PFSK-1 (cell line): ENCODE results near the gene TMEM243.
A peak's percentile ranks its signal among the peaks of the same experiment; 100 is the strongest.

Experiments
- FOXP2 ChIP-seq: optimal IDR thresholded peaks from 2 replicates; pipeline ENCODE3; 2011; ENCODE audit warnings: borderline replicate concordance, control low read depth, inconsistent platforms; ENCODE audit not compliant: insufficient read depth; ENCODE audit errors: extremely low read length, extremely low read depth
- POLR2AphosphoS5 ChIP-seq: IDR thresholded peaks from 2 replicates; pipeline ENCODE4 v1.6.1; 2012; ENCODE audit warnings: low read depth, mild to moderate bottlenecking, control low read depth, low read length, moderate library complexity
- SIN3A ChIP-seq: IDR thresholded peaks from 2 replicates; pipeline ENCODE4 v1.6.1; 2012; ENCODE audit warnings: mild to moderate bottlenecking, low read length, moderate library complexity, borderline replicate concordance; ENCODE audit not compliant: insufficient read depth
- TAF1 ChIP-seq: IDR thresholded peaks from 2 replicates; pipeline ENCODE4 v1.6.1; 2012; ENCODE audit warnings: low read length, control low read depth, borderline replicate concordance; ENCODE audit not compliant: insufficient read depth
- TF ChIP-seq, protein P1 (sequence below), 2 experiments: IDR thresholded peaks; 2 replicates each; pipeline versions ENCODE4 v1.6.1 to v1.8.0; 2011 to 2012; ENCODE audit warnings: low read depth in 2 of 2, low read length in 2 of 2, control low read depth in 1 of 2, inconsistent platforms in 1 of 2, mild to moderate bottlenecking in 1 of 2, moderate library complexity in 1 of 2; ENCODE audit not compliant: insufficient read depth in 1 of 2

The TMEM243 gene

DNA sequence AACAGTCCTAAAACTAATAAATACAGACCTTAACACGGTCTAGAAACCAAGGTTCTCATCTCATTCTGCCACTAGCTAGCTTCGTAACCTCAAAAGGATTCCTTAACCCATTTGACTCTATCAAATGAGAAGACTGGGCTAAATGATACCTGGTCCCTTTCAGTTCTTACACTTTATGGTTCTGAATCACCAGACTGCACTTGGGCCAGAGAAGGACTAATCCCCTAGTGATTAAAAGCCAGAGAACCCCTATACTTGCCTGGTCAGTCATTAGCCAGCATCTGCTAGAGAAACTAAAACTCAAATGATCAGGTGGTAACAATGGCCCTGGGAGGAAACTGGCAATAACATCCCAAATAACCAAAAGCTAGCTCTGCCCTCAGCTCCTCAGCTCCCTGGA is 16.8 kb downstream of the TMEM243 start:
- TF ChIP-seq TAF1: no peak
- no peak for TF ChIP-seq SIN3A
- no peak for TF ChIP-seq POLR2AphosphoS5
- TF ChIP-seq, protein P1, sequence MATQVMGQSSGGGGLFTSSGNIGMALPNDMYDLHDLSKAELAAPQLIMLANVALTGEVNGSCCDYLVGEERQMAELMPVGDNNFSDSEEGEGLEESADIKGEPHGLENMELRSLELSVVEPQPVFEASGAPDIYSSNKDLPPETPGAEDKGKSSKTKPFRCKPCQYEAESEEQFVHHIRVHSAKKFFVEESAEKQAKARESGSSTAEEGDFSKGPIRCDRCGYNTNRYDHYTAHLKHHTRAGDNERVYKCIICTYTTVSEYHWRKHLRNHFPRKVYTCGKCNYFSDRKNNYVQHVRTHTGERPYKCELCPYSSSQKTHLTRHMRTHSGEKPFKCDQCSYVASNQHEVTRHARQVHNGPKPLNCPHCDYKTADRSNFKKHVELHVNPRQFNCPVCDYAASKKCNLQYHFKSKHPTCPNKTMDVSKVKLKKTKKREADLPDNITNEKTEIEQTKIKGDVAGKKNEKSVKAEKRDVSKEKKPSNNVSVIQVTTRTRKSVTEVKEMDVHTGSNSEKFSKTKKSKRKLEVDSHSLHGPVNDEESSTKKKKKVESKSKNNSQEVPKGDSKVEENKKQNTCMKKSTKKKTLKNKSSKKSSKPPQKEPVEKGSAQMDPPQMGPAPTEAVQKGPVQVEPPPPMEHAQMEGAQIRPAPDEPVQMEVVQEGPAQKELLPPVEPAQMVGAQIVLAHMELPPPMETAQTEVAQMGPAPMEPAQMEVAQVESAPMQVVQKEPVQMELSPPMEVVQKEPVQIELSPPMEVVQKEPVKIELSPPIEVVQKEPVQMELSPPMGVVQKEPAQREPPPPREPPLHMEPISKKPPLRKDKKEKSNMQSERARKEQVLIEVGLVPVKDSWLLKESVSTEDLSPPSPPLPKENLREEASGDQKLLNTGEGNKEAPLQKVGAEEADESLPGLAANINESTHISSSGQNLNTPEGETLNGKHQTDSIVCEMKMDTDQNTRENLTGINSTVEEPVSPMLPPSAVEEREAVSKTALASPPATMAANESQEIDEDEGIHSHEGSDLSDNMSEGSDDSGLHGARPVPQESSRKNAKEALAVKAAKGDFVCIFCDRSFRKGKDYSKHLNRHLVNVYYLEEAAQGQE (IDR thresholded peaks at IDR 0.05; ENCODE audit: insufficient read depth in 1 of 2, low read depth in 2 of 2, low read length in 2 of 2): no peak
- no peak for TF ChIP-seq FOXP2

DNA sequence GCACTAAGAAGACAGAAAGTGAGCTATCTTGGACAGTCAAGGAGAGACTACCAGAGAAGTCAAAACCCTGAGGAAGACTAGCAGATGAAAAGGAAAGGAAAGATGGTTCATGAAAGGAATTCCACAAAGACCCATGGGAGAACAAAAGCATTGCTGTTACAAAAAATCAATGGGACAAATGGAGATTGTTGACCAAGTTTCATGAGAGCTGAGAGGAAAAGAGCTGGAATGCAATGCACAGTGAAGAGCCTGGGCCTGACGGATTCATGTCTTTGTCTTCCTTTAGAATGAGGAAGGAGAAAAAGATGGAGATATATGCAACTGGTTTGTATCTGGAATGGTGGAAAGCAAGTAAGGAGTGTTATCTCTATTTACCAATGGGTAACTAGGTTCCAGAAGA is 17.3 kb downstream of the TMEM243 start:
- TF ChIP-seq TAF1: no peak
- peak; percentile 21; the same call in 1 of the 2 replicates for TF ChIP-seq POLR2AphosphoS5
- no peak for TF ChIP-seq FOXP2
- TF ChIP-seq, protein P1 (IDR thresholded peaks at IDR 0.05; ENCODE audit: insufficient read depth in 1 of 2, low read depth in 2 of 2, low read length in 2 of 2): no peak
- TF ChIP-seq SIN3A: no peak

DNA sequence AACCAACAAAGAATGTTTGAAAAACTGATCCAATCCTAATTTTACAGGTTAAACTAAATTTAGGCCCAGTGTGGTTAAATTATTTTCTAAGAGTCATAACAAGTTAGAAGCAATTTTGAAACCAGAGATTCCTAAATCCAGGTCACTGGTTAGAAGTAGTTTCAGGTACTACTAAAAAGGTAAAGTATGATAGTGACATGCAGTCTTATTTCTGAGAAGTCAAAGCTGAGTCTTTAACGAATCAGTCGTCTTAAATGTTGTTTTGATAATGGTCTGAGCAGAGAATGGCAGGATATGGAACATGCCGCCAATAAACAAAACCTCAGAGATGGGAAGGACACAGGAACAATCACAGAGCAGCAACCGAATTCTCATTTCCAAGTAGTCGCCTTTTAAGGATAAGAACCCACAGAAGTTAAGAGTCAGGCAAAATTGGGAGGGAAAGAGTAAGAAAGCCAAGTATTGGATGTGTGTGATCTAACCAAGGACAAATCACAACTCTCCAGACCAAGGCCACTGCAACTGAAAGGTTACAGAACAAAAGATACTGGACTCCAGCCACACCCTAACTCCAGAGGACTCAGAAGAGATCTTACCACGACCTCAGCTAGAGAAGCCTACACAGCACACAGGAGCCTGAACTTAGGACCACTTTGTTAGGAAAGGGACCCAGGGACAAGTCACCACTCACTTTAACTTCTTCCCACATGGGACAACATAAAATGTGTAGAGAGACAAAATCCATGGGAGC is 19.7 kb downstream of the TMEM243 start:
- TF ChIP-seq TAF1 (no peak), FOXP2 (no peak), POLR2AphosphoS5 (no peak), SIN3A (no peak)
- TF ChIP-seq, protein P1 (IDR thresholded peaks at IDR 0.05; ENCODE audit: insufficient read depth in 1 of 2, low read depth in 2 of 2, low read length in 2 of 2): no peak

DNA sequence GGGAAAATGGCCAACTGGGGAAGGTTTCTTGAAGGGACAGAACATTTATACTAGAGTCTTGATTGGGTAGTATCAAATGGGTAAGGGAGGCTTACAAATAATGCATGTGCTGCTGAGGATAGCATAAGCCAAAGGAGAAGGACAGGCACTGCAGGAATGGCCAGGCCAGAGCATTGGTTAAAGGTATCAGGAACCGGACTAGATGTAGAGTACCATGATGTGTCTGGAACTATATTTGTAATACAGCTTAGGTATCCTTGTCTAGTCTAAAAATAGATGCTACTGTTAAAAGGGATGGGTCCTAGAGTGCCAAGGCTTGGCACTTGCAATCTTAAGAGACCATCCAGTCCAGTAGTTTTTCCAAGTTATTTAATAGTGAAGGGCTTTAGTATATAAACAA is 20.3 kb downstream of the TMEM243 start:
- TF ChIP-seq FOXP2 (no peak), SIN3A (no peak), POLR2AphosphoS5 (no peak), TAF1 (no peak)
- TF ChIP-seq, protein P1 (IDR thresholded peaks at IDR 0.05; ENCODE audit: insufficient read depth in 1 of 2, low read depth in 2 of 2, low read length in 2 of 2): no peak

DNA sequence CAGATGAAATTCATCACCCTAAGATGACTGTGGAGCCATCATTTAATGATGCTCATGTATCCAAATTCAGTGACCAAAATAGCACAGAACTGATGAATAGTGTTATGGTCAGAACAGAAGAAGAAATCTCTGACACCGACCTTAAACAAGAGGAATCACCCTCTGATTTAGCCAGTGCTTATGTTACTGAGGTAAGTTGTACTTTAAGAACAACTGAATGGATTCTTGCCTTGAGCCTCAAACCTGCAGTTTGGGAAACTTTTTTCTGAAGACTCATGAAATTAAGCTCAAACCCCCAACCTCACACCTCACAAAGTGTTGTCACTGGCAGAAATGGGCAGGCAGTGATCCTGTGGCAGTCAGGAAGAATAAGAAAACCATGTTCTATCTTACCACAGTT is 25.6 kb downstream of the TMEM243 start:
- no peak for TF ChIP-seq POLR2AphosphoS5
- TF ChIP-seq TAF1: no peak
- TF ChIP-seq, protein P1 (IDR thresholded peaks at IDR 0.05; ENCODE audit: insufficient read depth in 1 of 2, low read depth in 2 of 2, low read length in 2 of 2): no peak
- TF ChIP-seq SIN3A: no peak
- no peak for TF ChIP-seq FOXP2
